RKO (cell line): ENCODE data around the gene CRYGB.
A peak's percentile ranks its signal among the peaks of the same experiment; 100 is the strongest.

Source experiments
- DNase-seq: peaks from one replicate; pipeline ENCODE4 v3.0.0-alpha.2; 2016; ENCODE audit warnings: low spot score

The CRYGB gene

GRCh38 chr2:208146006-208146405 is at the start of gene CRYGB:
Gene CRYGB, minus strand, starts transcription at chr2:208146158. Its CDS starts 38 bp downstream, at chr2:208146120.
- no peak for DNase-seq

GRCh38 chr2:208195531-208195930 is 49.6 kb upstream of the CRYGB start:
- no peak for DNase-seq

GRCh38 chr2:208192611-208193236 is 46.8 kb upstream of the CRYGB start:
- no peak for DNase-seq

- DNase-seq = no peak
Observed at GRCh38 chr2:208189810-208190503, 44.0 kb upstream of the CRYGB start, which contains the start of gene C2orf80. Gene C2orf80, minus strand, starts transcription at chr2:208190030. Its CDS starts 3,044 bp downstream, at chr2:208186986.

- DNase-seq = no peak
Observed at GRCh38 chr2:208189069-208189809, 43.3 kb upstream of the CRYGB start.

GRCh38 chr2:208186893-208187292 is 40.9 kb upstream of the CRYGB start:
- no peak for DNase-seq

- DNase-seq = no peak
Observed at GRCh38 chr2:208186465-208186864, 40.5 kb upstream of the CRYGB start.

GRCh38 chr2:208183972-208184705 is 38.2 kb upstream of the CRYGB start:
- DNase-seq = no peak

GRCh38 chr2:208183526-208183925 is 37.6 kb upstream of the CRYGB start:
- DNase-seq = no peak

- DNase-seq = no peak
Observed at GRCh38 chr2:208182835-208183234, 36.9 kb upstream of the CRYGB start.

- DNase-seq = no peak
Observed at GRCh38 chr2:208179028-208179609, 33.2 kb upstream of the CRYGB start.

GRCh38 chr2:208175840-208176153 is 29.8 kb upstream of the CRYGB start:
- DNase-seq = no peak

- DNase-seq = peak; percentile 87
Observed at GRCh38 chr2:208175069-208175839, 29.3 kb upstream of the CRYGB start.

- no peak for DNase-seq
Observed at GRCh38 chr2:208174144-208174543, 28.2 kb upstream of the CRYGB start.

GRCh38 chr2:208172125-208172524 is 26.2 kb upstream of the CRYGB start:
- DNase-seq = no peak

GRCh38 chr2:208164951-208165755 is 19.2 kb upstream of the CRYGB start:
- DNase-seq = no peak

GRCh38 chr2:208163489-208163888 is 17.5 kb upstream of the CRYGB start, which contains the start of gene CRYGA:
Gene CRYGA, minus strand, starts transcription at chr2:208163589. Its CDS starts 33 bp downstream, at chr2:208163556.
- no peak for DNase-seq

GRCh38 chr2:208156439-208156838 is 10.5 kb upstream of the CRYGB start:
- no peak for DNase-seq

GRCh38 chr2:208153156-208153555 is 7.2 kb upstream of the CRYGB start:
- no peak for DNase-seq

GRCh38 chr2:208150956-208151355 is 5.0 kb upstream of the CRYGB start:
- DNase-seq = no peak
